ENCODE data around the gene NDUFS8. TPM values are rescaled to one million over a fixed set of nuclear protein-coding genes. Genes with fewer than 3 reads are reported as not detected.

The NDUFS8 gene
- total RNA-seq, 1 donor from 2014 or later = 144 TPM

DNA sequence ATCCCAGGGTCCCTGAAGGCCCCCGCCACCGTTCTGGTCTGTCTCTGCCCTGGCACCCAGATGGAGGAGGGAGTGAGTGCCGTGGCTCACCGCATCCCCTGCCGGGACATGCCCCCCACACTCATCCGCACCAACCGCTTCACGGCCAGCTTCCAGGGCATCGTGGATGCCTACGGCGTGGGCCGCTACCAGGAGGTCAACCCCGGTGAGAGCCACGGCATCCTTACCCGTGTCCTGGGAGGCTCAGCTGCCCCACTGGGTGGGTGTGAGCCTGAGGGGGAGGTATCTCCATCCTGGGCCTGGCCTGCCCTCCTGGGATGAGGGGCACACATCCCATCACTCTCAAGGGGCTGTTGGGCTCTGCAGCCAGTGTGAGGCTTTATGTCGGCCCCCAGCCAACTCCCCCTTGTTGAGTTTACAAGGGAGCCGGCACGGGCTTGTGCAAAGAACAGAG lies 14.4 kb downstream of the NDUFS8 start:
- TF ChIP-seq, protein P1, sequence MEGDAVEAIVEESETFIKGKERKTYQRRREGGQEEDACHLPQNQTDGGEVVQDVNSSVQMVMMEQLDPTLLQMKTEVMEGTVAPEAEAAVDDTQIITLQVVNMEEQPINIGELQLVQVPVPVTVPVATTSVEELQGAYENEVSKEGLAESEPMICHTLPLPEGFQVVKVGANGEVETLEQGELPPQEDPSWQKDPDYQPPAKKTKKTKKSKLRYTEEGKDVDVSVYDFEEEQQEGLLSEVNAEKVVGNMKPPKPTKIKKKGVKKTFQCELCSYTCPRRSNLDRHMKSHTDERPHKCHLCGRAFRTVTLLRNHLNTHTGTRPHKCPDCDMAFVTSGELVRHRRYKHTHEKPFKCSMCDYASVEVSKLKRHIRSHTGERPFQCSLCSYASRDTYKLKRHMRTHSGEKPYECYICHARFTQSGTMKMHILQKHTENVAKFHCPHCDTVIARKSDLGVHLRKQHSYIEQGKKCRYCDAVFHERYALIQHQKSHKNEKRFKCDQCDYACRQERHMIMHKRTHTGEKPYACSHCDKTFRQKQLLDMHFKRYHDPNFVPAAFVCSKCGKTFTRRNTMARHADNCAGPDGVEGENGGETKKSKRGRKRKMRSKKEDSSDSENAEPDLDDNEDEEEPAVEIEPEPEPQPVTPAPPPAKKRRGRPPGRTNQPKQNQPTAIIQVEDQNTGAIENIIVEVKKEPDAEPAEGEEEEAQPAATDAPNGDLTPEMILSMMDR (IDR thresholded peaks at IDR 0.05; ENCODE audit: unreplicated experiment) = no peak
- no peak for DNase-seq (ENCODE audit: low spot score)
- H3K4me3 Mint-ChIP-seq (ENCODE audit: unreplicated experiment) = no peak overlapping the region
- peaks cover 3% of the 10 kb centered on the region for H3K36me3 Mint-ChIP-seq (ENCODE audit: low read depth, unreplicated experiment)
- H3K27ac Mint-ChIP-seq (ENCODE audit: unreplicated experiment) = no peak overlapping the region
- H3K27me3 Mint-ChIP-seq (ENCODE audit: unreplicated experiment) = peaks cover 6% of the 10 kb centered on the region
- peaks cover 3% of the 10 kb centered on the region for H3K4me1 Mint-ChIP-seq (ENCODE audit: unreplicated experiment)
- H3K9me3 Mint-ChIP-seq (ENCODE audit: unreplicated experiment) = no peaks in the 10 kb centered on the region

DNA sequence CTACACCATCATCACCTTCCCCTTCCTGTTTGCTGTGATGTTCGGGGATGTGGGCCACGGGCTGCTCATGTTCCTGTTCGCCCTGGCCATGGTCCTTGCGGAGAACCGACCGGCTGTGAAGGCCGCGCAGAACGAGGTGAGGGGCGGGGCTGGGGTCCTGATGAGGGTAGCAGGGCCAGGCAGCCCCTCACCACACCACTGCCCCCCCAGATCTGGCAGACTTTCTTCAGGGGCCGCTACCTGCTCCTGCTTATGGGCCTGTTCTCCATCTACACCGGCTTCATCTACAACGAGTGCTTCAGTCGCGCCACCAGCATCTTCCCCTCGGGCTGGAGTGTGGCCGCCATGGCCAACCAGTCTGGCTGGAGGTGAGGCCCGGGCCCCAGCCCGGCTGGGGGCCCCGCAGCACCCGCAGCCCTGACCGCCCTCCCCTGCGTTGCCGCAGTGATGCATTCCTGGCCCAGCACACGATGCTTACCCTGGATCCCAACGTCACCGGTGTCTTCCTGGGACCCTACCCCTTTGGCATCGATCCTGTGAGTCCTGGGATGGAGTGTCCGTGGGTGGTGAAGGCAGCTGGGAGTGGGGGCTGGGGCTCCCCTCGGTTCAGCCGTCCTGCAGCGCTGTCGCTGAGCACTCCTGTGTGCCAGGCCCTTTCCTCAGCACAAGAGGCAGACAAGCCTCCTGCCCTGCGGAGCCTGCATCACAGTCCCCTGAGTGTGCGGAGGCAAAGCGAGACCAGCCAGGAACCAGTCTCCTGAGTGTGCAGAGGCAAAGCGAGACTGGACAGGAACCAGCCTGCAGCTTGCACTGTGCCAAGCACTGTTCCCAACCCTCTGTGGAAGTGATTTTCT lies 17.2 kb downstream of the NDUFS8 start:
- peaks cover 10% of the 10 kb centered on the region for H3K4me1 Mint-ChIP-seq (ENCODE audit: unreplicated experiment)
- H3K27ac Mint-ChIP-seq (ENCODE audit: unreplicated experiment) = no peak overlapping the region
- no peak for DNase-seq (ENCODE audit: low spot score)
- H3K9me3 Mint-ChIP-seq (ENCODE audit: unreplicated experiment) = no peaks in the 10 kb centered on the region
- TF ChIP-seq, protein P1 (IDR thresholded peaks at IDR 0.05; ENCODE audit: unreplicated experiment) = no peak
- H3K27me3 Mint-ChIP-seq (ENCODE audit: unreplicated experiment) = peaks cover 17% of the 10 kb centered on the region
- H3K36me3 Mint-ChIP-seq (ENCODE audit: low read depth, unreplicated experiment) = peaks cover 16% of the 10 kb centered on the region
- no peak overlapping the region for H3K4me3 Mint-ChIP-seq (ENCODE audit: unreplicated experiment)

DNA sequence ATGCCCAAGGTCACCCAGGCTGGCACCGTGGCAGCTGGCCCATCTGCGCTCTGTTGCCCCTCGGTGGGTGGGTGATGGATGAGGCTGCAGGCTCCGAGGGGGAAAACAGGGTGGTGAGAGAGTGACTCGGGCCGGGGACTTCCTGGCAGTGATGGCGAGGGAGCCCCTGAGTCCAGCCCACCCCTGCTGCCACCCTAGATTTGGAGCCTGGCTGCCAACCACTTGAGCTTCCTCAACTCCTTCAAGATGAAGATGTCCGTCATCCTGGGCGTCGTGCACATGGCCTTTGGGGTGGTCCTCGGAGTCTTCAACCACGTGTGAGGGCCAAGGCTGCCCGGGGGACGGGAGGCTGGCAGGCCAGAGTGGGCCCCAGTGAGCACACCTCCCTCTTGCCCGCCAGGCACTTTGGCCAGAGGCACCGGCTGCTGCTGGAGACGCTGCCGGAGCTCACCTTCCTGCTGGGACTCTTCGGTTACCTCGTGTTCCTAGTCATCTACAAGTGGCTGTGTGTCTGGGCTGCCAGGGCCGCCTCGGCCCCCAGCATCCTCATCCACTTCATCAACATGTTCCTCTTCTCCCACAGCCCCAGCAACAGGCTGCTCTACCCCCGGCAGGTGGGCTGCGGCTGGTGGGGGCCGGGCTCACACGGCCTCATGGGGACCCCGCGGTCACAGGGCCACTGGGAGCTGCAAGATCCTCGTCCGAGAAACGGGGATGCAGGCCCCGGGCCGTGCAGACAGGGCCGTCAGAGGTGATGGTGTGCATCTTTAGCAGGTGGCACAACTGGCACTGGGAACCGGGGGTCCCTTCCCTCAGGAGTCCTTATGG lies 18.4 kb downstream of the NDUFS8 start:
- Mint-ChIP-seq H3K4me3 (ENCODE audit: unreplicated experiment) (no peak overlapping the region), H3K4me1 (ENCODE audit: unreplicated experiment) (peaks cover 15% of the 10 kb centered on the region), H3K9me3 (ENCODE audit: unreplicated experiment) (no peaks in the 10 kb centered on the region), H3K27me3 (ENCODE audit: unreplicated experiment) (peaks cover 27% of the 10 kb centered on the region), H3K36me3 (ENCODE audit: low read depth, unreplicated experiment) (peaks cover 27% of the 10 kb centered on the region), H3K27ac (ENCODE audit: unreplicated experiment) (no peak overlapping the region)
- TF ChIP-seq, protein P1 (IDR thresholded peaks at IDR 0.05; ENCODE audit: unreplicated experiment) = no peak
- DNase-seq (ENCODE audit: low spot score) = no peak

DNA sequence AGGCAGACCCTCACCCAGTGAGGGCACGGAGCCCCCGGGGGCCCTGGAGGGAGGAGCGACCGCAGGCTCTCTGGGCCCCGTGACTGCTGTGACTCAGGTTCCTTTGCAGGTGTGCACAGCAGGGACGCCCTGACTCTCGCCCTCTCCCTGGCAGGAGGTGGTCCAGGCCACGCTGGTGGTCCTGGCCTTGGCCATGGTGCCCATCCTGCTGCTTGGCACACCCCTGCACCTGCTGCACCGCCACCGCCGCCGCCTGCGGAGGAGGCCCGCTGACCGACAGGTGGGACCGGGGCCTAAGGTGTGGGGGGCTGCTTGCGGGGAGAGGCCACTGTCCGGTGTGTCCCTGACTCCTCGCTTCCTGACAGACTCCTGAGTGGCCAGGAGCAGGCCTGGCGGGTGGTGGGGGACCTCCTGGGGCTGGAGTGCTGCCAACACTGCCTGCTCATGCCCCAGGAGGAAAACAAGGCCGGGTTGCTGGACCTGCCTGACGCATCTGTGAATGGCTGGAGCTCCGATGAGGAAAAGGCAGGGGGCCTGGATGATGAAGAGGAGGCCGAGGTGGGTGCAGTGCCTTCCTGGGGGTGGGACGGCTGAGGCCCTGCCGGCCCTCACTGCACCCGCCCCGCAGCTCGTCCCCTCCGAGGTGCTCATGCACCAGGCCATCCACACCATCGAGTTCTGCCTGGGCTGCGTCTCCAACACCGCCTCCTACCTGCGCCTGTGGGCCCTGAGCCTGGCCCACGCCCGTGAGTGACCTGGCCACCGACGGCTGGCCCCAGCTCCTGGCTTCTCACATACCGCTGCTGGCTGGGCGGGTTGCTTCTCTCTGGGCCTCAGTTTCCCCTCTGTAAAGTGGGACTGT lies 19.3 kb downstream of the NDUFS8 start:
- Mint-ChIP-seq H3K9me3 (ENCODE audit: unreplicated experiment) (no peaks in the 10 kb centered on the region), H3K27me3 (ENCODE audit: unreplicated experiment) (peaks cover 29% of the 10 kb centered on the region), H3K36me3 (ENCODE audit: low read depth, unreplicated experiment) (peaks cover 27% of the 10 kb centered on the region), H3K4me1 (ENCODE audit: unreplicated experiment) (peaks cover 15% of the 10 kb centered on the region), H3K27ac (ENCODE audit: unreplicated experiment) (no peak overlapping the region), H3K4me3 (ENCODE audit: unreplicated experiment) (no peak overlapping the region)
- no peak for DNase-seq (ENCODE audit: low spot score)
- TF ChIP-seq, protein P1 (IDR thresholded peaks at IDR 0.05; ENCODE audit: unreplicated experiment) = no peak

All from endothelial cell (in vitro differentiated cells).